K562 (cell line): ENCODE data around the gene ERMARD. TPM values are rescaled to one million over a fixed set of nuclear protein-coding genes. Genes with fewer than 3 reads are reported as not detected.

Experiments used
- CREB1 ChIP-seq, 2 experiments: sonication (generic) in 1 of 2; formaldehyde crosslinking in 1 of 2; IDR thresholded peaks; 2 replicates each; pipeline versions ENCODE4 v1.6.1 to v1.8.0; 2012 to 2022; ENCODE audit warnings: inconsistent platforms in 1 of 2, mild to moderate bottlenecking in 1 of 2, missing genetic modification reagents in 1 of 2, moderate library complexity in 1 of 2
- ELF1 ChIP-seq: fragments of 200-800 bp; sonication (Bioruptor generic); IDR thresholded peaks from 2 replicates; pipeline ENCODE4 v1.6.1; 2016; ENCODE audit warnings: missing genetic modification characterization, missing compliant biosample characterization
- GTF2E2 ChIP-seq: fragments of 200-800 bp; sonication (Bioruptor generic); IDR thresholded peaks from 2 replicates; pipeline ENCODE4 v1.6.1; 2016; ENCODE audit warnings: missing genetic modification characterization, missing compliant biosample characterization
- HBP1 ChIP-seq: fragments of 450-650 bp; formaldehyde crosslinking; IDR thresholded peaks from 2 replicates; pipeline ENCODE4 v1.4.0; 2022; ENCODE audit warnings: missing genetic modification characterization
- MITF ChIP-seq: IDR thresholded peaks from 2 replicates; pipeline ENCODE4 v1.6.1; 2014; ENCODE audit warnings: antibody characterized with exemption
- MTF1 ChIP-seq: fragments of 250-450 bp; sonication (Bioruptor Pico); IDR thresholded peaks from 2 replicates; pipeline ENCODE4 v1.9.0; 2021; ENCODE audit warnings: moderate library complexity, mild to moderate bottlenecking, inconsistent platforms, borderline replicate concordance
- NELFE ChIP-seq: IDR thresholded peaks from 2 replicates; pipeline ENCODE4 v1.6.1; 2011; ENCODE audit warnings: mild to moderate bottlenecking; ENCODE audit not compliant: insufficient read depth, insufficient read length
- NEUROD1 ChIP-seq: fragments of 150-350 bp; IDR thresholded peaks from 2 replicates; pipeline ENCODE4 v1.6.1; 2014; ENCODE audit warnings: borderline replicate concordance, low read length, low read depth; ENCODE audit not compliant: partially characterized antibody
- NKRF ChIP-seq: fragments of 450-650 bp; IDR thresholded peaks from 2 replicates; pipeline ENCODE4 v1.6.1; 2016; ENCODE audit warnings: borderline replicate concordance
- NR0B1 ChIP-seq: fragments of 450-650 bp; IDR thresholded peaks from one replicate; pipeline ENCODE4 v1.6.1; 2018; ENCODE audit warnings: mild to moderate bottlenecking, moderate library complexity; ENCODE audit not compliant: partially characterized antibody
- SAFB ChIP-seq: fragments of 200-400 bp; formaldehyde crosslinking; IDR thresholded peaks from 2 replicates; pipeline ENCODE4 v1.6.1; 2017; ENCODE audit warnings: low read depth, low read length, borderline replicate concordance
- TCFL5 ChIP-seq: fragments of 250-450 bp; sonication (Bioruptor Pico); conservative IDR thresholded peaks from 2 replicates; pipeline ENCODE4 v1.6.1; 2021; ENCODE audit warnings: mild to moderate bottlenecking, moderate library complexity, matching md5 sums
- TSC22D4 ChIP-seq: fragments of 450-650 bp; IDR thresholded peaks from 2 replicates; pipeline ENCODE4 v1.6.1; 2016; ENCODE audit warnings: missing genetic modification characterization, missing biosample characterization, control low read depth
- ZNF282 ChIP-seq: sonication (generic); formaldehyde crosslinking; IDR thresholded peaks from 2 replicates; pipeline ENCODE4 v1.8.1; 2023; ENCODE audit warnings: missing genetic modification reagents
- ZNF311 ChIP-seq: fragments of 250-450 bp; sonication (Bioruptor Pico); IDR thresholded peaks from 2 replicates; pipeline ENCODE4 v1.4.0; 2020; ENCODE audit warnings: mild to moderate bottlenecking, moderate library complexity
- ZNF316 ChIP-seq: fragments of 450-650 bp; IDR thresholded peaks from 2 replicates; pipeline ENCODE4 v1.6.1; 2016
- polyA plus RNA-seq, 8 experiments: library from polyadenylated mRNA; depleted of rRNA in 4 of 8; stranded (reverse) in 5 of 8; unstranded in 3 of 8; fragments of >200 nt; fragmentation: Nextera tagmentation in 2 of 8; fragmentation: Illumina TruSeq in 1 of 8; extraction: Ambion mirVana in 2 of 8; extraction: Trizol in 1 of 8; gene quantifications; 2 replicates each; pipeline versions ENCODE4 v1.2.1 to v1.2.3, GENCODE V29; 2011 to 2014; ENCODE audit warnings: inconsistent platforms in 1 of 8, missing spikeins in 1 of 8
- total RNA-seq, 7 experiments: library from RNA; depleted of rRNA in 6 of 7; stranded (reverse); fragments of >200 nt in 6 of 7; fragmentation: Illumina TruSeq in 2 of 7; extraction: Trizol in 2 of 7; gene quantifications; 2 replicates each; pipeline versions ENCODE4 v1.2.1 to v1.2.3, GENCODE V29; 2011 to 2021; ENCODE audit warnings: low replicate concordance in 1 of 7

Gene ERMARD
- total and polyA plus RNA-seq, 9 of the 15 experiments (the other 6 are each of a cell fraction or from before 2014, with no cell fraction given): 14.5 to 68.6 (median 27.7) TPM

GRCh38 chr6:169701954-169702839, 49.2 kb upstream of the ERMARD start, which contains the start of the genes C6orf120 and WDR27 (continued):
- TF ChIP-seq NR0B1 (no peak), ZNF282 (CRISPR knock-in tag) (no peak), GTF2E2 (tag) (no peak), ZNF311 (CRISPR knock-in tag) (no peak), MTF1 (CRISPR knock-in tag) (no peak), NEUROD1 (peak; percentile 85), TSC22D4 (tag) (no peak), MITF (no peak), CREB1 (IDR thresholded peaks at IDR 0.05) (peak; percentile 87), CREB1 (CRISPR knock-in tag; IDR thresholded peaks at IDR 0.05) (peak; percentile 91), HBP1 (CRISPR knock-in tag) (no peak), SAFB (peak; percentile 92), ZNF316 (peak; percentile 19; the same call in 1 of the 2 replicates), NELFE (no peak), NKRF (no peak; the same call in 1 of the 2 replicates), TCFL5 (CRISPR knock-in tag) (no peak), ELF1 (peak; percentile 78)
